A673 (cell line): ENCODE measurements around the gene A1CF. TPM values are rescaled to one million over a fixed set of nuclear protein-coding genes. Genes with fewer than 3 reads are reported as not detected.

ENCODE experiments used
- BruUV-seq: library from RNA; stranded (reverse); fragments of 400-500 nt; replicated peaks from 2 replicates; lab custom pipeline; 2021; lab: Mats Ljungman, UMichigan
- CTCF ChIA-PET: fragments of 300-600 bp; sonication (Branson Sonifier 250); formaldehyde crosslinking; loops from one replicate; lab custom pipeline; 2022; ENCODE audit warnings: antibody characterized with exemption; lab: Charles Lee
- POLR2A ChIA-PET: fragments of 300-600 bp; sonication (Branson Sonifier 250); formaldehyde crosslinking; loops from one replicate; lab custom pipeline; 2022; ENCODE audit warnings: antibody characterized with exemption; ENCODE audit not compliant: low non-redundant PET; lab: Charles Lee
- DNase-seq: peaks from one replicate; pipeline ENCODE4 v3.0.0-alpha.2; 2015; ENCODE audit warnings: low spot score
- H3K27ac ChIP-seq: fragments of 200-600 bp; sonication (generic); 2 replicates; pipeline ENCODE4 v1.5.1; 2016; ENCODE audit warnings: mixed run types, low read depth, mild to moderate bottlenecking, mixed read lengths, antibody characterized with exemption, low read length; ENCODE audit not compliant: poor library complexity, severe bottlenecking
- H3K27me3 ChIP-seq: fragments of 200-600 bp; sonication (generic); replicated peaks from 2 replicates; pipeline ENCODE4 v1.6.1; 2017; ENCODE audit warnings: mixed run types, low read depth, mild to moderate bottlenecking, mixed read lengths, antibody characterized with exemption, low read length; ENCODE audit not compliant: insufficient read depth, poor library complexity
- H3K36me3 ChIP-seq: fragments of 200-600 bp; sonication (generic); 2 replicates; pipeline ENCODE4 v1.6.1; 2016; ENCODE audit warnings: mixed run types, mild to moderate bottlenecking, mixed read lengths, antibody characterized with exemption, low read length; ENCODE audit not compliant: insufficient read depth, poor library complexity, severe bottlenecking
- H3K4me1 ChIP-seq: fragments of 200-600 bp; sonication (generic); 2 replicates; pipeline ENCODE4 v1.6.1; 2017; ENCODE audit warnings: mixed run types, mild to moderate bottlenecking, mixed read lengths, antibody characterized with exemption, low read length; ENCODE audit not compliant: insufficient read depth, poor library complexity, severe bottlenecking
- H3K4me3 ChIP-seq: fragments of 200-600 bp; sonication (generic); 2 replicates; pipeline ENCODE4 v1.5.1; 2016; ENCODE audit warnings: low read depth, mixed run types, mild to moderate bottlenecking, mixed read lengths, low read length; ENCODE audit not compliant: poor library complexity, severe bottlenecking
- H3K9me3 ChIP-seq: fragments of 200-600 bp; sonication (generic); 2 replicates; pipeline ENCODE4 v1.6.1; 2016; ENCODE audit warnings: mixed run types, low read depth, mild to moderate bottlenecking, mixed read lengths, antibody characterized with exemption, low read length; ENCODE audit not compliant: poor library complexity, severe bottlenecking
- CTCF ChIP-seq: fragments of 300-800, 200-600 bp; sonication (generic); conservative IDR thresholded peaks from 2 replicates; pipeline ENCODE4 v1.5.1; 2017; ENCODE audit warnings: low read depth, mild to moderate bottlenecking, antibody characterized with exemption, low read length, moderate library complexity, mixed read lengths
- EZH2 ChIP-seq: fragments of 200-600 bp; sonication (generic); IDR thresholded peaks from 2 replicates; pipeline ENCODE4 v1.6.1; 2017; ENCODE audit warnings: borderline replicate concordance, low read depth, mild to moderate bottlenecking, mixed read lengths, antibody characterized with exemption, low read length; ENCODE audit not compliant: poor library complexity, severe bottlenecking
- intact Hi-C: fragments of 100-400 bp; cut with micrococcal nuclease; formaldehyde crosslinking; loops from one replicate; pipeline ENCODE4 v1.10.0; 2022; ENCODE audit not compliant: unreplicated experiment
- total RNA-seq: library from RNA; stranded (reverse); gene quantifications from 2 replicates; pipeline ENCODE4 v1.2.3, GENCODE V29; 2021

Gene A1CF
- total RNA-seq, 1 experiment from 2014 or later, result not detected

DNA sequence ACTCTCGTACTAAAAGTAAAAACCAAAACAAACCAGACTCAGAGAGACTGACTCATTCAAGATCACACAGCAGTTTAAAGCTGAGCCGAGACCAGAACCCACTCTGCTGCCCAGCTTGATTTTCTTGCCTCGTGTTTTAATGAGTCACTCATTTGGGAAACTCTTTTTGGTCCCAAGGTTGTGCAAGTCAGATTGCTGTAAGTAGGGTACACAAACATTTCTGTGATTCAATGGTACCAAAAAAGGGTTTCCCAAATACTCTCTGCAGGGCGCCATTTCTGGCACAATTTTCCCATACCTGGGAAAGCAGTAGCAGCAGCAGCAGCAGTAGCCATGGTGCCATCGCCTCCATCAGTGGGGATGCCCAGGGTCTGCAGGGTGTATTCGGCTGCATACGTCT is 75.8 kb downstream of the A1CF start:
- Histone ChIP-seq H3K9me3 (no peaks in the 10 kb centered on the region), H3K4me1 (no peaks in the 10 kb centered on the region), H3K36me3 (no peaks in the 10 kb centered on the region), H3K27ac (no peak overlapping the region), H3K4me3 (no peak overlapping the region), H3K27me3 (peaks cover 36% of the 10 kb centered on the region)
- intact Hi-C loops, result no loop called here
- no TSS peak for BruUV-seq
- ChIA-PET POLR2A (no interaction called here), CTCF (no interaction called here)
- TF ChIP-seq EZH2, result no peak
- no peak for TF ChIP-seq CTCF
- DNase-seq, result no peak

- ChIA-PET CTCF (no interaction called here), POLR2A (no interaction called here)
- H3K4me3 ChIP-seq, result no peak overlapping the region
- no peaks in the 10 kb centered on the region for H3K36me3 ChIP-seq
- intact Hi-C loops, result no loop called here
- H3K27ac ChIP-seq, result no peak overlapping the region
- H3K4me1 ChIP-seq, result no peaks in the 10 kb centered on the region
- no peaks in the 10 kb centered on the region for H3K9me3 ChIP-seq
- no TSS peak for BruUV-seq
- peaks cover 30% of the 10 kb centered on the region for H3K27me3 ChIP-seq
- no peak for TF ChIP-seq CTCF
- TF ChIP-seq EZH2, result no peak
- no peak for DNase-seq
These were observed 77.3 kb downstream of the A1CF start for GRCh38 chr10:50807851-50808776.

- Histone ChIP-seq H3K4me3 (no peak overlapping the region), H3K4me1 (no peaks in the 10 kb centered on the region), H3K27ac (no peak overlapping the region), H3K36me3 (no peaks in the 10 kb centered on the region), H3K9me3 (no peaks in the 10 kb centered on the region), H3K27me3 (peaks cover 36% of the 10 kb centered on the region)
- intact Hi-C loops, result no loop called here
- no peak for DNase-seq
- TF ChIP-seq EZH2, result no peak
- TF ChIP-seq CTCF, result no peak
- POLR2A ChIA-PET, result no interaction called here
- no TSS peak for BruUV-seq
- CTCF ChIA-PET, result no interaction called here
These were observed 79.3 kb downstream of the A1CF start for GRCh38 chr10:50805981-50806622.
